CMK (cell line): ENCODE results near the gene ARHGAP6.

Experiments used
- DNase-seq: peaks from one replicate; pipeline ENCODE4 v3.0.0-alpha.2; 2010; ENCODE audit warnings: low read depth

The ARHGAP6 gene

GRCh38 chrX:11665168-11666111 lies at the start of gene ARHGAP6:
ARHGAP6 (minus strand) TSS chrX:11665920; CDS start chrX:11664828, 1,092 bp downstream.
- DNase-seq: no peak

- DNase-seq: no peak
Measured at GRCh38 chrX:11704725-11705495, 39.2 kb upstream of the ARHGAP6 start.

GRCh38 chrX:11703855-11704254 lies 38.1 kb upstream of the ARHGAP6 start:
- DNase-seq: no peak

GRCh38 chrX:11702965-11703631 lies 37.4 kb upstream of the ARHGAP6 start:
- DNase-seq: no peak

- DNase-seq: no peak
Measured at GRCh38 chrX:11702420-11702819, 36.7 kb upstream of the ARHGAP6 start.

- DNase-seq: no peak
Measured at GRCh38 chrX:11698702-11699101, 33.0 kb upstream of the ARHGAP6 start.

- no peak for DNase-seq
Measured at GRCh38 chrX:11688201-11688600, 22.5 kb upstream of the ARHGAP6 start.

GRCh38 chrX:11687157-11687556 lies 21.4 kb upstream of the ARHGAP6 start:
- no peak for DNase-seq

GRCh38 chrX:11683057-11683456 lies 17.3 kb upstream of the ARHGAP6 start:
- DNase-seq: no peak

GRCh38 chrX:11678158-11678557 lies 12.4 kb upstream of the ARHGAP6 start:
- DNase-seq: no peak

- no peak for DNase-seq
Measured at GRCh38 chrX:11672213-11672612, 6.5 kb upstream of the ARHGAP6 start.

GRCh38 chrX:11670316-11670715 lies 4.6 kb upstream of the ARHGAP6 start:
- no peak for DNase-seq

GRCh38 chrX:11666952-11667685 lies 1.4 kb upstream of the ARHGAP6 start:
- DNase-seq: no peak

- DNase-seq: no peak
Measured at GRCh38 chrX:11666164-11666563, 444 bp upstream of the ARHGAP6 start.

GRCh38 chrX:11664211-11665167 lies 1.2 kb downstream of the ARHGAP6 start:
- DNase-seq: no peak

- DNase-seq: no peak
Measured at GRCh38 chrX:11663875-11664210, 1.9 kb downstream of the ARHGAP6 start.

- DNase-seq: no peak
Measured at GRCh38 chrX:11655282-11656015, 10.3 kb downstream of the ARHGAP6 start.

- no peak for DNase-seq
Measured at GRCh38 chrX:11648705-11649519, 16.8 kb downstream of the ARHGAP6 start.

GRCh38 chrX:11647138-11647537 lies 18.6 kb downstream of the ARHGAP6 start:
- no peak for DNase-seq
